Activated CD4-positive, CD25-positive, alpha-beta regulatory T cell (primary cell): ENCODE data around the gene LMTK3.
"Not testable (repeated sequence)": the region's sequence is repeated elsewhere in the genome, so short reads cannot be mapped to it uniquely, and the experiment has no call there.

Experiments
- DNase-seq, 4 experiments: peaks; one replicate each; lab custom pipeline; 2025; lab: John Stamatoyannopoulos, UW

LMTK3 gene

DNA sequence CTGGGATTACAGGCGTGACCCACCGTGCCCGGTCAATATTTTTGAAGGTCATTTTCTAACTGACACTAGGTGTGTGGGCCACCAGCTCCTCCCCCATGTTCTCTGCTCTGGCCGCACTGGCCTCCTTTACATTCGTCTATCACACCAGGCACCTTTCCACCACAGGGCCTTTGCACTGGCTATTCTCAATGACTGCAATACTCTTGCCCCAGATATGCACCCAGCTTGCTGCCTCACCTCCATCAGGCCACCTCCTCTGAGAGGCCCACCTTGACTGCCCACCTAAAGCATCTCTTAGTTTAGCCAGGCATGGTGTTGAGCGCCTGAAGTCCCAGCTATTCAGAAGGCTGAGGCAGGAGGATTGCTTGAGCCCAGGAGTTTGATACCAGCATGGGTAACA lies 30.2 kb upstream of the LMTK3 start:
- no peak for DNase-seq

DNA sequence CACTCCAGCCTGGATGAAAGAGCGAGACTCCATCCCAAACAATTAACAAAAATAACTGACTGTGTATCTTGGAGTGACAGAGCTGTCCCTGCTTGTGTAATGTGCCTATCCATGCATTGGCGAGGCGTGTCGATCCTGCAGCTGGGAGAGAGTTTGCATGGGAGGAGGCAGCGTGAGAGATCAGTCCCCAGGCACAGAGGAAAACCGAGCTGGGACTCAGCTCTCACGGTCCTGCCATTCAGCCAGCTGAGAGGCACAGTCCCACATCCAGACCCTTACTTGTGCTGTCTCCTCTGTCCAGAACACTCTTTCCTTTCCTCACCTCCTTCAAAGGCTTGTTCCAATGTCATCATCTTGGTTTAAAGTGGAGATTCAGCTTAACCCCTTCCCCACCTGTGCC lies 28.5 kb upstream of the LMTK3 start:
- DNase-seq = no peak

GRCh38 chr19:48539503-48540096 lies 28.0 kb upstream of the LMTK3 start:
- DNase-seq = no peak

DNA sequence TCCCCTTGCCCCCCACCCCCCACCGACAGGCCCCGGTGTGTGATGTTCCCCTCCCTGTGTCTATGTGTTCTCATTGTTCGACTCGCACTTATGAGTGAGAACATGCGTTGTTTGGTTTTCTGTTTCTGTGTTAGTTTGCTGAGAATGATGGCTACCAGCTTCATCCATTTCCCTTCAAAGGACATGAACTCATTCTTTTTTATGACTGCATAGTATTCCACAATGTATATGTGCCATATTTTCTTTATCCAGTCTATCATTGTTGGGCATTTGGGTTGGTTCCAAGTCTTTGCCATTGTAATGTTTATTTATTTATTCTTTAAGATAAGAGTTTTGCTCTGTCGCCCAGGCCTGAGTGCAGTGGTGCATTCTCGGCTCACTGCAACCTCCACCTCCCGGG lies 26.4 kb upstream of the LMTK3 start:
- not testable (repeated sequence) for DNase-seq

GRCh38 chr19:48537541-48537940 lies 25.9 kb upstream of the LMTK3 start:
- DNase-seq = no peak

GRCh38 chr19:48533770-48534169 lies 22.1 kb upstream of the LMTK3 start:
- no peak for DNase-seq

GRCh38 chr19:48530770-48531169 lies 19.1 kb upstream of the LMTK3 start:
- no peak for DNase-seq

DNA sequence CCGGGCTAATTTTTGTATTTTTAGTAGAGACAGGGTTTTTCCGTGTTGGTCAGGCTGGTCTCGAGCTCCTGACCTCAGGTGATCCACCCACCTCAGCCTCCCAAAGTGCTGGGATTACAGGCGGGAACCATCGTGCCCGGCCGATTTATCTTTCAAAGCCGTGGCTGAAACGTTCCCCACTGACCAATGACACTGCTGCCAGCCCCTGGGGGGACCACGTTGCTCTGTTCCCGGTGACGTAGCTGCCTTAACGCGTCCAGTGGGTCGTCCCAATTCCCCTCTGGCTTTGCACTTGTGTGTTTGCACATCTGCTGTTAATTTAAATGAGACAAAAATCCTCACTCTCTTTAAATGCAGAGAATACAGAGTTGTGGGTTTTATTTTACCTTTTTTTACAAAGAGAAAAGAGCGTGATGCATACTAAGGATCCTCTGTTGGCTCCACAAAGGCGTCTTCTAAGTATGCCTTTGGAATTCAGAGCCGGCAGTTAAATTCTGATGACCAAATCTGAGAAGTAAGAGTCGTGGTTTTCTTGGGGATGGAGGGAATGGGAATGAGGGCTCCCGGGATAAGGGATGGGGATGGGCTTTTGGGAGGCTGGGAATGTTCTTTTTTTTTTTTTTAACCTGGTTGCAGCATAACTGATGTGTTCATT lies 18.6 kb upstream of the LMTK3 start:
- DNase-seq = no peak

GRCh38 chr19:48529156-48529555 lies 17.5 kb upstream of the LMTK3 start:
- no peak for DNase-seq

GRCh38 chr19:48524732-48525131 lies 13.1 kb upstream of the LMTK3 start:
- no peak for DNase-seq

- no peak for DNase-seq
Measured at GRCh38 chr19:48524221-48524620, 12.6 kb upstream of the LMTK3 start.

GRCh38 chr19:48520134-48520533 lies 8.5 kb upstream of the LMTK3 start:
- DNase-seq = no peak

GRCh38 chr19:48519426-48519825 lies 7.8 kb upstream of the LMTK3 start:
- DNase-seq = not testable (repeated sequence)

- no peak for DNase-seq
Measured at GRCh38 chr19:48518207-48518606, 6.6 kb upstream of the LMTK3 start.

DNA sequence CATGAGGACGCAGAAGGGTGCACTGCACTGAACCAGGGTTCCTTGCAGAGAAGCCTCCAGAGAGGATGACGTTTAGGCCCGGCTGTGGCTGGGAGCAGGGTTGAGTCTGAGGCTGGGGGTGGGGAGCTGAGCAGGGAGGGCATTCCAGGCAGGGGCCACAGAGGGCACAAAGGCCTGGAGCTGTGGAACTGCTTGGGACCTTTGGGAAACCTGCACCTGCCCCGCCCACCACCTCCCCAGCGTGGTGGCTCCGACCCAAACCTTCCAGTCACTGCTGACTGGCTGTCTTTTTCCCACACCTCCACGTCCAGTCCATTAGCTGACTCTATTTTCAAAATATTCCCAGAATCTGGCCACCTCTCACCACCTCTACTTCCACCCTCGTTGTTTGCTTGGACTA lies 4.9 kb upstream of the LMTK3 start:
- DNase-seq = no peak

DNA sequence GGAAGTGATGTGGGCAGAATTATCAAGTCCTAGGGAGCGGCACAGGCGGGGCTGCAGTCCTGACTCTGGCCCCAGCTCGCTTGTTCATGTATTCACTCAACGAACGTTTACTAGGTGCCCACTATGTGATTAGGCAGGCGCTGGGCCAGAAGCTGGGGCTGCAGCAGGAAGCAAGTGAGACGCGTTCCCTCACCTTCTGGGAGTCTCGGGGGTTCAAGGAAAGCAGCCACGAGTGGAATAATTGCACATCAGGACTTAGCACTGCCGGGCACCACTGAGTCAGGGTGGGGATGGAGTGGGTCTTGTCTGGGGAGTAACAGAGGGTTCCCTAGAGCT lies 2.5 kb upstream of the LMTK3 start:
- no peak for DNase-seq

DNA sequence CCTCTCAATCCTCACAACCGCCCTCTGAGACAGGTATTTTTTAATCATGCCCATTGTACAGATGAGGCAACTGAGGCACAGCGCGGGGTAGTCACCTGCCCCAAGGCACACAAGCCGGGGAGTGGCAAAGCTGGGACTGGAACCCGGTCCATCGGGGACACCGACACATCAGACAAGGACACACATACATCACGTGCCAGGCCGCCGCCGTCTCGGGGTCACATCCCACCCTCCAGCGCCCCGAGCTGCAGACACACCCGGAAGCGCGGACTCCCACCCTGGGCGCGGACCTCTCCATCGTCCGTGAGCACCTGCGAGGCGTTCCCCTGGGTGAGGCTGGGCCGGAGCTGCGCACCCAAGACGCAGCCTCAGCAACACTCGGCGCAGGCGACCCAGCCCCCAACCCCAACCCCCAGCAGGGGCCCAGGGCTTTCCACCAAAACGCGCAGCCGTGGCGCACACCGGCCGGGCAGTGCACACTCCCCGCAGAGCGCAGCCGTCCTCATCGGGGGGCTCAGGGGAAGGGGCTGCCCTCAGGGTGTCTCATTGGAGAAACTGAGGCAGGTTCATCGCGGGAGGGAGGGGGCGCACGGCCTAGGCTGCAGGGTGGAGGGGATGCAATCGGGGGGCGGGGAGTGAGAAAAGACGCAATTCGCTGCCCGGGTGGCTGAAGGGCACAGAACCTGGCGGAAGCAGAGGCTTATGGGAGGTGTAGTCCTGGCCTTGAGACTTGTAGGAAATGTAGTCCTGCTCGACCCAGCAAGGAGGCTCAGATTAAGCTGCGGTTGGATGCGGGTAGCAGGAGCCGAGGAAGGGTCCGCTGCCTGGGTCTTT lies 1.9 kb upstream of the LMTK3 start:
- peak in 3 of 4 experiments; percentile 43 to 50 (median 47) for DNase-seq

- no peak for DNase-seq
Measured at GRCh38 chr19:48512504-48513288, 1.1 kb upstream of the LMTK3 start.

- no peak for DNase-seq
Measured at GRCh38 chr19:48511321-48511731, 309 bp downstream of the LMTK3 start.

- peak; percentile 47 to 67 (median 58) for DNase-seq
Measured at GRCh38 chr19:48510421-48511268, 990 bp downstream of the LMTK3 start.

DNA sequence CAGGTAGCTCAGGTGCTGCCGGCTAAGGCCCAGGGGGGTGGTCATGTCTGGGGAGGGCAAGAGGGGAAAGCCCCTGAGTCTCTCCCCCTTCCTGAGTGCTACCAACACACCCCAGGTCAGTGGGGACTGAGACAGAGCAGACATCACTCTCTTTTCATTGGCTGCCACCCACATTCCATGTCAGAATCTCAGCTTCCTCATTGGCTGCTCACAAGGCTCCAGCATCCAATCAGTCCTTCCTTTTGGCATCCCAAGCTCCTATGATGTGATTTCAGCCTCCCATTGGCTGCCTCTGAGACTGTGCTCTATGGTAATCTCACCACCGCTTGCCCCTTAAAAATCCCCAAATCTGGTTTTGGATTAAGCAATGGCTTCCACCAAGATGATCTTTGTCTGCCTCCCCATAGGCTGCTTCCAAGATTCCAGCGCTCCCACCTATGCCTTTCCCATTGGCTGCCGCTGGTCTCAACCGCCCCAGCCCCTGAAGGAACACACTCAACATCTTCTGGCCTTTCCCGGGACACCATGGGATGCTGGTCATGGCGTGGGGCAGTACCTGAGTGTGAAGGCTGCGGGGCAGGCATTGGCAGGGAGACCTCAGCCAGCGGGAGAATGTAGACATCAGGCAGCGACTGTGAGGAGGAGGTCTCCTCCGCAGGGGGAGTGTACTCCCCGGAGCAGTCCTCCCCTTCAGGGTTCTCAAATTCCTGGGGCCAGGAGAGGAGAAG lies 2.0 kb downstream of the LMTK3 start:
- no peak for DNase-seq
